Measurements from ENCODE around the gene DYNC1I1.
A peak's percentile ranks its signal among the peaks of the same experiment; 100 is the strongest.

DYNC1I1 gene

GRCh38 chr7:96052860-96053470 is 280.6 kb downstream of the DYNC1I1 start:
- Mint-ChIP-seq H3K27me3 (ENCODE audit: low read depth) (no peaks in the 10 kb centered on the region), H3K9me3 (no peaks in the 10 kb centered on the region), H3K4me3 (no peak overlapping the region), H3K4me1 (no peaks in the 10 kb centered on the region), H3K27ac (no peak overlapping the region), H3K36me3 (ENCODE audit: low read depth) (no peaks in the 10 kb centered on the region)
- no peak for TF ChIP-seq CTCF (IDR thresholded peaks at IDR 0.05; ENCODE audit: unreplicated experiment in 3 of 3)

GRCh38 chr7:96055717-96056116 is 283.4 kb downstream of the DYNC1I1 start:
- H3K36me3 Mint-ChIP-seq (ENCODE audit: low read depth) = no peaks in the 10 kb centered on the region
- no peaks in the 10 kb centered on the region for H3K9me3 Mint-ChIP-seq
- H3K27ac Mint-ChIP-seq = no peak overlapping the region
- H3K27me3 Mint-ChIP-seq (ENCODE audit: low read depth) = peaks cover under 1% of the 10 kb centered on the region
- H3K4me3 Mint-ChIP-seq = no peak overlapping the region
- peaks cover 1% of the 10 kb centered on the region for H3K4me1 Mint-ChIP-seq
- TF ChIP-seq CTCF (IDR thresholded peaks at IDR 0.05; ENCODE audit: unreplicated experiment in 3 of 3) = no peak

- H3K27me3 Mint-ChIP-seq (ENCODE audit: low read depth) = peaks cover 6% of the 10 kb centered on the region
- H3K36me3 Mint-ChIP-seq (ENCODE audit: low read depth) = no peaks in the 10 kb centered on the region
- no peaks in the 10 kb centered on the region for H3K9me3 Mint-ChIP-seq
- H3K27ac Mint-ChIP-seq = no peak overlapping the region
- TF ChIP-seq CTCF (IDR thresholded peaks at IDR 0.05; ENCODE audit: unreplicated experiment in 3 of 3) = no peak
- peaks cover 20% of the 10 kb centered on the region for H3K4me1 Mint-ChIP-seq
- H3K4me3 Mint-ChIP-seq = no peak overlapping the region
Measured at GRCh38 chr7:96059075-96059474, 286.7 kb downstream of the DYNC1I1 start.

GRCh38 chr7:96061009-96061408 is 288.7 kb downstream of the DYNC1I1 start:
- H3K4me3 Mint-ChIP-seq = no peak overlapping the region
- H3K27me3 Mint-ChIP-seq (ENCODE audit: low read depth) = peaks cover 7% of the 10 kb centered on the region
- peak overlapping the region in 2 of 3 experiments; percentile 16 to 91 for H3K27ac Mint-ChIP-seq
- H3K9me3 Mint-ChIP-seq = no peaks in the 10 kb centered on the region
- H3K36me3 Mint-ChIP-seq (ENCODE audit: low read depth) = no peaks in the 10 kb centered on the region
- H3K4me1 Mint-ChIP-seq = peaks cover 20% of the 10 kb centered on the region
- TF ChIP-seq CTCF (IDR thresholded peaks at IDR 0.05; ENCODE audit: unreplicated experiment in 3 of 3) = no peak

GRCh38 chr7:96061844-96062243 is 289.5 kb downstream of the DYNC1I1 start:
- TF ChIP-seq CTCF (IDR thresholded peaks at IDR 0.05; ENCODE audit: unreplicated experiment in 3 of 3) = no peak
- peaks cover 10% of the 10 kb centered on the region for H3K27me3 Mint-ChIP-seq (ENCODE audit: low read depth)
- peak overlapping the region in 2 of 3 experiments; percentile 36 to 57 for H3K4me3 Mint-ChIP-seq
- H3K4me1 Mint-ChIP-seq = peaks cover 20% of the 10 kb centered on the region
- peak overlapping the region; percentile 69 to 91 (median 86) for H3K27ac Mint-ChIP-seq
- H3K9me3 Mint-ChIP-seq = no peaks in the 10 kb centered on the region
- no peaks in the 10 kb centered on the region for H3K36me3 Mint-ChIP-seq (ENCODE audit: low read depth)

GRCh38 chr7:96067321-96067720 is 295.0 kb downstream of the DYNC1I1 start:
- peaks cover 31% of the 10 kb centered on the region for H3K27me3 Mint-ChIP-seq (ENCODE audit: low read depth)
- TF ChIP-seq CTCF (IDR thresholded peaks at IDR 0.05; ENCODE audit: unreplicated experiment in 3 of 3) = no peak
- no peaks in the 10 kb centered on the region for H3K36me3 Mint-ChIP-seq (ENCODE audit: low read depth)
- no peak overlapping the region for H3K4me3 Mint-ChIP-seq
- no peak overlapping the region for H3K27ac Mint-ChIP-seq
- no peaks in the 10 kb centered on the region for H3K9me3 Mint-ChIP-seq
- H3K4me1 Mint-ChIP-seq = peaks cover 6% of the 10 kb centered on the region
